ENCODE results near the gene DPP10. TPM values are rescaled to one million over a fixed set of nuclear protein-coding genes. Genes with fewer than 3 reads are reported as not detected.

The DPP10 gene
- total and polyA plus RNA-seq, 2 of the 13 experiments (the other 11 are each of a cell fraction or from before 2014, with no cell fraction given): 0.95 to 1.7 TPM

DNA sequence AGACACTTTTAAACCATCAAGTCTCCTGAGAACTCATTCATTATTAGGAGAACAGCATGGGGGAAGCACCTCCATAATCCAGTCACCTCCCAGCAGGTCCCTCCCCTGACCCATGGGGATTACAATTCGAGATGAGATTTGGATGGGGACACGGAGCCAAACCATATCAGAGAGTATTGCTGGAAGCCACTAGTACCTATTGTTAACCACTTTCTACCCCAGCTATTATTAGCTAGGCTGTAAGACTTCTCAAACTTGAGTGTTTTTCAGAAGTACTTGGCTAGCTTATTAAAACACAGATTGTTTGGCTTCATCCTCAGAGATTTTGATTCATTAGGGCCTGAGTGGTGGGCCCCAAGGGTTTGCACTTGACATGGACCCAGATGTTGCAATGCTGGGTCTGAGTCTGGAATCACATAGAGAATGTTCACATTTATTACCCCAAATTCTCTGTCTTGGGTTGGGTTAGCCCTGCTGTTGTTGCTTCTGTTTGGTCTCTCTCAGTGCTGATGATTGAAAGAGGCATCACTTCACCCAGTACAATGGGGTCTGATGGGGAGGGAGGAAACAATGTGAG lies 506.9 kb downstream of the DPP10 start:
- intact Hi-C loops (cut with micrococcal nuclease; ENCODE audit: unreplicated experiment): no loop called here
- Histone ChIP-seq H4K20me1 (ENCODE audit: insufficient read depth, low read length) (no peaks in the 10 kb centered on the region), H3K4me1 (ENCODE audit: insufficient read depth, low read length) (no peaks in the 10 kb centered on the region), H3K4me3 (replicated peaks in 1 of 3; ENCODE audit: insufficient read depth in 1 of 3, low read depth in 2 of 3, low read length in 3 of 3) (no peak overlapping the region), H3K27me3 (ENCODE audit: control insufficient read depth in 1 of 2, insufficient read depth in 2 of 2, low read length in 2 of 2) (no peaks in the 10 kb centered on the region; a peak in 1 of 5 replicates), H3K9ac (ENCODE audit: insufficient read depth, low read depth, low read length) (no peak overlapping the region), H3K27ac (ENCODE audit: extremely low read length, insufficient read depth, low read length) (no peak overlapping the region), H3K4me2 (ENCODE audit: low read depth, low read length) (no peak overlapping the region), H3K9me3 (ENCODE audit: low read length) (no peaks in the 10 kb centered on the region), H3K36me3 (replicated peaks in 1 of 2; ENCODE audit: control insufficient read depth in 1 of 2, insufficient read depth in 2 of 2, low read length in 2 of 2) (no peaks in the 10 kb centered on the region), H2AFZ (ENCODE audit: low read length) (no peak overlapping the region), H3K79me2 (ENCODE audit: insufficient read depth, low read length) (no peaks in the 10 kb centered on the region)
- no peak for ATAC-seq
- CTCF ChIA-PET (ENCODE audit: low intra/inter-chr PET ratio, low total read pairs): no interaction called here
- TF ChIP-seq GATA4 (IDR thresholded peaks at IDR 0.05; ENCODE audit: borderline replicate concordance, low read depth) (no peak), ZNF317 (CRISPR knock-in tag; IDR thresholded peaks at IDR 0.05) (no peak), PRPF4 (IDR thresholded peaks at IDR 0.05; ENCODE audit: low read depth, low read length, poor library complexity, severe bottlenecking) (no peak), CC2D1A (CRISPR knock-in tag; IDR thresholded peaks at IDR 0.05) (no peak), ZNF468 (CRISPR knock-in tag; IDR thresholded peaks at IDR 0.05) (no peak), ATM (IDR thresholded peaks at IDR 0.05; ENCODE audit: borderline replicate concordance) (no peak), CAMTA2 (CRISPR knock-in tag; IDR thresholded peaks at IDR 0.05; ENCODE audit: borderline replicate concordance) (no peak)
- TF ChIP-seq, protein P1, sequence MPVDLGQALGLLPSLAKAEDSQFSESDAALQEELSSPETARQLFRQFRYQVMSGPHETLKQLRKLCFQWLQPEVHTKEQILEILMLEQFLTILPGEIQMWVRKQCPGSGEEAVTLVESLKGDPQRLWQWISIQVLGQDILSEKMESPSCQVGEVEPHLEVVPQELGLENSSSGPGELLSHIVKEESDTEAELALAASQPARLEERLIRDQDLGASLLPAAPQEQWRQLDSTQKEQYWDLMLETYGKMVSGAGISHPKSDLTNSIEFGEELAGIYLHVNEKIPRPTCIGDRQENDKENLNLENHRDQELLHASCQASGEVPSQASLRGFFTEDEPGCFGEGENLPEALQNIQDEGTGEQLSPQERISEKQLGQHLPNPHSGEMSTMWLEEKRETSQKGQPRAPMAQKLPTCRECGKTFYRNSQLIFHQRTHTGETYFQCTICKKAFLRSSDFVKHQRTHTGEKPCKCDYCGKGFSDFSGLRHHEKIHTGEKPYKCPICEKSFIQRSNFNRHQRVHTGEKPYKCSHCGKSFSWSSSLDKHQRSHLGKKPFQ (CRISPR knock-in tag; IDR thresholded peaks at IDR 0.05; ENCODE audit: insufficient replicate concordance): no peak
- TF ChIP-seq, protein P2, sequence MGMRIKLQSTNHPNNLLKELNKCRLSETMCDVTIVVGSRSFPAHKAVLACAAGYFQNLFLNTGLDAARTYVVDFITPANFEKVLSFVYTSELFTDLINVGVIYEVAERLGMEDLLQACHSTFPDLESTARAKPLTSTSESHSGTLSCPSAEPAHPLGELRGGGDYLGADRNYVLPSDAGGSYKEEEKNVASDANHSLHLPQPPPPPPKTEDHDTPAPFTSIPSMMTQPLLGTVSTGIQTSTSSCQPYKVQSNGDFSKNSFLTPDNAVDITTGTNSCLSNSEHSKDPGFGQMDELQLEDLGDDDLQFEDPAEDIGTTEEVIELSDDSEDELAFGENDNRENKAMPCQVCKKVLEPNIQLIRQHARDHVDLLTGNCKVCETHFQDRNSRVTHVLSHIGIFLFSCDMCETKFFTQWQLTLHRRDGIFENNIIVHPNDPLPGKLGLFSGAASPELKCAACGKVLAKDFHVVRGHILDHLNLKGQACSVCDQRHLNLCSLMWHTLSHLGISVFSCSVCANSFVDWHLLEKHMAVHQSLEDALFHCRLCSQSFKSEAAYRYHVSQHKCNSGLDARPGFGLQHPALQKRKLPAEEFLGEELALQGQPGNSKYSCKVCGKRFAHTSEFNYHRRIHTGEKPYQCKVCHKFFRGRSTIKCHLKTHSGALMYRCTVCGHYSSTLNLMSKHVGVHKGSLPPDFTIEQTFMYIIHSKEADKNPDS (CRISPR knock-in tag; IDR thresholded peaks at IDR 0.05): no peak
- TF ChIP-seq, protein P3, sequence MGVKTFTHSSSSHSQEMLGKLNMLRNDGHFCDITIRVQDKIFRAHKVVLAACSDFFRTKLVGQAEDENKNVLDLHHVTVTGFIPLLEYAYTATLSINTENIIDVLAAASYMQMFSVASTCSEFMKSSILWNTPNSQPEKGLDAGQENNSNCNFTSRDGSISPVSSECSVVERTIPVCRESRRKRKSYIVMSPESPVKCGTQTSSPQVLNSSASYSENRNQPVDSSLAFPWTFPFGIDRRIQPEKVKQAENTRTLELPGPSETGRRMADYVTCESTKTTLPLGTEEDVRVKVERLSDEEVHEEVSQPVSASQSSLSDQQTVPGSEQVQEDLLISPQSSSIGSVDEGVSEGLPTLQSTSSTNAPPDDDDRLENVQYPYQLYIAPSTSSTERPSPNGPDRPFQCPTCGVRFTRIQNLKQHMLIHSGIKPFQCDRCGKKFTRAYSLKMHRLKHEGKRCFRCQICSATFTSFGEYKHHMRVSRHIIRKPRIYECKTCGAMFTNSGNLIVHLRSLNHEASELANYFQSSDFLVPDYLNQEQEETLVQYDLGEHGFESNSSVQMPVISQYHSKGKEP (CRISPR knock-in tag; IDR thresholded peaks at IDR 0.05): no peak
- TF ChIP-seq, protein P4, sequence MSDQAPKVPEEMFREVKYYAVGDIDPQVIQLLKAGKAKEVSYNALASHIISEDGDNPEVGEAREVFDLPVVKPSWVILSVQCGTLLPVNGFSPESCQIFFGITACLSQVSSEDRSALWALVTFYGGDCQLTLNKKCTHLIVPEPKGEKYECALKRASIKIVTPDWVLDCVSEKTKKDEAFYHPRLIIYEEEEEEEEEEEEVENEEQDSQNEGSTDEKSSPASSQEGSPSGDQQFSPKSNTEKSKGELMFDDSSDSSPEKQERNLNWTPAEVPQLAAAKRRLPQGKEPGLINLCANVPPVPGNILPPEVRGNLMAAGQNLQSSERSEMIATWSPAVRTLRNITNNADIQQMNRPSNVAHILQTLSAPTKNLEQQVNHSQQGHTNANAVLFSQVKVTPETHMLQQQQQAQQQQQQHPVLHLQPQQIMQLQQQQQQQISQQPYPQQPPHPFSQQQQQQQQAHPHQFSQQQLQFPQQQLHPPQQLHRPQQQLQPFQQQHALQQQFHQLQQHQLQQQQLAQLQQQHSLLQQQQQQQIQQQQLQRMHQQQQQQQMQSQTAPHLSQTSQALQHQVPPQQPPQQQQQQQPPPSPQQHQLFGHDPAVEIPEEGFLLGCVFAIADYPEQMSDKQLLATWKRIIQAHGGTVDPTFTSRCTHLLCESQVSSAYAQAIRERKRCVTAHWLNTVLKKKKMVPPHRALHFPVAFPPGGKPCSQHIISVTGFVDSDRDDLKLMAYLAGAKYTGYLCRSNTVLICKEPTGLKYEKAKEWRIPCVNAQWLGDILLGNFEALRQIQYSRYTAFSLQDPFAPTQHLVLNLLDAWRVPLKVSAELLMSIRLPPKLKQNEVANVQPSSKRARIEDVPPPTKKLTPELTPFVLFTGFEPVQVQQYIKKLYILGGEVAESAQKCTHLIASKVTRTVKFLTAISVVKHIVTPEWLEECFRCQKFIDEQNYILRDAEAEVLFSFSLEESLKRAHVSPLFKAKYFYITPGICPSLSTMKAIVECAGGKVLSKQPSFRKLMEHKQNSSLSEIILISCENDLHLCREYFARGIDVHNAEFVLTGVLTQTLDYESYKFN (CRISPR knock-in tag; conservative IDR thresholded peaks at IDR 0.05): no peak
- in situ Hi-C loops (cut with HindIII; ENCODE audit: extremely low pct_ligation_motif_present, low pct_unique_long_range_greater_than_20kb): no loop called here
- FAIRE-seq: no peak
- no TSS peak for BruUV-seq (replicated peaks)
- 0% methylated on average over 2 of the region's 2 CpGs for WGBS (ENCODE audit: low lambda C conversion rate)
- DNase-seq (ENCODE audit: low spot score): no peak
- POLR2A ChIA-PET: no interaction called here

Measured in HepG2 (cell line).